HG03280 (cell line): Measurements from ENCODE around the gene MRPL38.

Experiments used
- ATAC-seq: cut with Tn5 transposase; IDR thresholded peaks from one replicate; pipeline ENCODE4 v1.9.1; 2021; ENCODE audit warnings: mild to moderate bottlenecking, moderate library complexity; ENCODE audit not compliant: unreplicated experiment

Gene MRPL38

GRCh38 chr17:75904749-75905521 lies at the start of gene MRPL38:
MRPL38 (minus strand) TSS chr17:75904884; CDS start chr17:75904875, 9 bp downstream.
- peak; percentile 96 for ATAC-seq

- no peak for ATAC-seq
Measured at GRCh38 chr17:75950855-75951554, 46.3 kb upstream of the MRPL38 start.

- ATAC-seq, result no peak
Measured at GRCh38 chr17:75950421-75950820, 45.7 kb upstream of the MRPL38 start.

- no peak for ATAC-seq
Measured at GRCh38 chr17:75945211-75945610, 40.5 kb upstream of the MRPL38 start.

- ATAC-seq, result no peak
Measured at GRCh38 chr17:75943491-75943890, 38.8 kb upstream of the MRPL38 start.

- ATAC-seq, result no peak
Measured at GRCh38 chr17:75942473-75942872, 37.8 kb upstream of the MRPL38 start.

- ATAC-seq, result no peak
Measured at GRCh38 chr17:75941442-75941819, 36.7 kb upstream of the MRPL38 start.

GRCh38 chr17:75940727-75941441 lies 36.2 kb upstream of the MRPL38 start, which contains the start of gene FBF1:
FBF1 (minus strand) TSS chr17:75941042; CDS start chr17:75938149, 2,893 bp downstream.
- peak; percentile 96 for ATAC-seq

GRCh38 chr17:75937652-75938051 lies 33.0 kb upstream of the MRPL38 start:
- no peak for ATAC-seq

- no peak for ATAC-seq
Measured at GRCh38 chr17:75933808-75934207, 29.1 kb upstream of the MRPL38 start.

GRCh38 chr17:75932852-75933251 lies 28.2 kb upstream of the MRPL38 start:
- no peak for ATAC-seq

- ATAC-seq, result no peak
Measured at GRCh38 chr17:75931062-75931461, 26.4 kb upstream of the MRPL38 start.

GRCh38 chr17:75927286-75927922 lies 22.7 kb upstream of the MRPL38 start:
- no peak for ATAC-seq

- no peak for ATAC-seq
Measured at GRCh38 chr17:75926456-75926855, 21.8 kb upstream of the MRPL38 start.

- ATAC-seq, result no peak
Measured at GRCh38 chr17:75925912-75926311, 21.2 kb upstream of the MRPL38 start.

- ATAC-seq, result no peak
Measured at GRCh38 chr17:75925103-75925502, 20.4 kb upstream of the MRPL38 start.

GRCh38 chr17:75922963-75923874 lies 18.5 kb upstream of the MRPL38 start:
- ATAC-seq, result no peak

- no peak for ATAC-seq
Measured at GRCh38 chr17:75922173-75922961, 17.7 kb upstream of the MRPL38 start.

- ATAC-seq, result no peak
Measured at GRCh38 chr17:75921596-75921995, 16.9 kb upstream of the MRPL38 start.
